Osteoblast (primary cell): ENCODE data around the gene NCK2. TPM values are rescaled to one million over a fixed set of nuclear protein-coding genes. Genes with fewer than 3 reads are reported as not detected.

Experiments
- DNase-seq: peaks from one replicate; pipeline ENCODE4 v3.0.0; 2011; ENCODE audit warnings: low spot score, mixed read lengths; ENCODE audit not compliant: insufficient read length; ENCODE audit errors: missing footprints
- H2AFZ ChIP-seq: 2 replicates; pipeline ENCODE4 v1.6.0; 2011; ENCODE audit warnings: mild to moderate bottlenecking, low read length
- H3K27ac ChIP-seq: 2 replicates; pipeline ENCODE4 v1.5.1; 2011; ENCODE audit warnings: mild to moderate bottlenecking, low read depth, low read length, moderate library complexity
- H3K27me3 ChIP-seq: 2 replicates; pipeline ENCODE4 v1.6.0; 2012; ENCODE audit warnings: mild to moderate bottlenecking, control low read depth, inconsistent platforms, low read length, moderate library complexity; ENCODE audit not compliant: insufficient read depth
- H3K36me3 ChIP-seq: 2 replicates; pipeline ENCODE4 v1.5.1; 2011; ENCODE audit warnings: mild to moderate bottlenecking, low read length, control low read depth, moderate library complexity; ENCODE audit not compliant: insufficient read depth
- H3K4me1 ChIP-seq: 2 replicates; pipeline ENCODE4 v1.5.1; 2011; ENCODE audit warnings: mild to moderate bottlenecking, low read length, control low read depth, moderate library complexity; ENCODE audit not compliant: insufficient read depth
- H3K4me2 ChIP-seq: 2 replicates; pipeline ENCODE4 v1.6.0; 2011; ENCODE audit warnings: mild to moderate bottlenecking, low read length; ENCODE audit not compliant: insufficient read depth
- H3K4me3 ChIP-seq: fragments of 200-600 bp; sonication (generic); 3 replicates; pipeline ENCODE4 v1.5.1; 2012; ENCODE audit warnings: mild to moderate bottlenecking, low read length, inconsistent platforms; ENCODE audit not compliant: insufficient read depth
- H3K79me2 ChIP-seq: 2 replicates; pipeline ENCODE4 v1.6.0; 2012; ENCODE audit warnings: mild to moderate bottlenecking, low read length, control low read depth, inconsistent platforms; ENCODE audit not compliant: insufficient read depth
- H3K9me3 ChIP-seq: 2 replicates; pipeline ENCODE4 v1.5.1; 2011; ENCODE audit warnings: low read depth, low read length, control low read depth
- H4K20me1 ChIP-seq: 2 replicates; pipeline ENCODE4 v1.6.0; 2012; ENCODE audit warnings: mild to moderate bottlenecking, low read length, control low read depth; ENCODE audit not compliant: insufficient read depth
- total RNA-seq: library from RNA; depleted of rRNA; stranded (reverse); fragments of >200 nt; gene quantifications from 2 replicates; pipeline ENCODE4 v1.2.3, GENCODE V29; 2012
- TF ChIP-seq, protein P1 (sequence below): IDR thresholded peaks from 2 replicates; pipeline ENCODE4 v1.5.1; 2011; ENCODE audit warnings: mild to moderate bottlenecking, low read depth, low read length, moderate library complexity; ENCODE audit errors: extremely low read depth

NCK2 gene
- total RNA-seq, 1 donor = 28.6 TPM

DNA sequence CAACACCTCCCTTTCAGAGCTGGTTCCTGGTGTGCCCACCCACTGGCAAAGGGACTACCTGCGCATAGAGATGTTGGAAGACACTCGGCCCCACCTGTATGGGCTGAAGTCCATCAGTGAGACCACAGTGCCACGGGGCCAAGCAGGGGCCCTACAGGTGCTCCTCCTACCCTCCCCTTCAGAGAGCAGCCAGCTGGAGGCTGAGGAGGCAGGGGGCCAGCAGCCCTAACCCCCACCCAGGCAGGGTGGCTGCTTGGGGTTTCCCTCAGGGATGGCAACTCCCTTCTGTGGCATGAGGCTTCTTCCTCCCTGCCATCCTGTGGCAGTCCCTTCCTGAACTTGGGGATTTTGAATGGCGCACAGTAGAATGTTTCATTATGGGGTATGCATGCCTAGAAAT, 125.3 kb downstream of the NCK2 start:
- H3K27ac ChIP-seq = no peak overlapping the region
- peaks cover 7% of the 10 kb centered on the region for H3K79me2 ChIP-seq
- H3K4me3 ChIP-seq = no peak overlapping the region
- peaks cover 22% of the 10 kb centered on the region for H4K20me1 ChIP-seq
- TF ChIP-seq, protein P1, sequence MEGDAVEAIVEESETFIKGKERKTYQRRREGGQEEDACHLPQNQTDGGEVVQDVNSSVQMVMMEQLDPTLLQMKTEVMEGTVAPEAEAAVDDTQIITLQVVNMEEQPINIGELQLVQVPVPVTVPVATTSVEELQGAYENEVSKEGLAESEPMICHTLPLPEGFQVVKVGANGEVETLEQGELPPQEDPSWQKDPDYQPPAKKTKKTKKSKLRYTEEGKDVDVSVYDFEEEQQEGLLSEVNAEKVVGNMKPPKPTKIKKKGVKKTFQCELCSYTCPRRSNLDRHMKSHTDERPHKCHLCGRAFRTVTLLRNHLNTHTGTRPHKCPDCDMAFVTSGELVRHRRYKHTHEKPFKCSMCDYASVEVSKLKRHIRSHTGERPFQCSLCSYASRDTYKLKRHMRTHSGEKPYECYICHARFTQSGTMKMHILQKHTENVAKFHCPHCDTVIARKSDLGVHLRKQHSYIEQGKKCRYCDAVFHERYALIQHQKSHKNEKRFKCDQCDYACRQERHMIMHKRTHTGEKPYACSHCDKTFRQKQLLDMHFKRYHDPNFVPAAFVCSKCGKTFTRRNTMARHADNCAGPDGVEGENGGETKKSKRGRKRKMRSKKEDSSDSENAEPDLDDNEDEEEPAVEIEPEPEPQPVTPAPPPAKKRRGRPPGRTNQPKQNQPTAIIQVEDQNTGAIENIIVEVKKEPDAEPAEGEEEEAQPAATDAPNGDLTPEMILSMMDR = no peak
- DNase-seq = no peak
- H3K9me3 ChIP-seq = no peaks in the 10 kb centered on the region
- no peak overlapping the region for H2AFZ ChIP-seq
- H3K4me1 ChIP-seq = peaks cover 36% of the 10 kb centered on the region
- no peaks in the 10 kb centered on the region for H3K36me3 ChIP-seq
- H3K27me3 ChIP-seq = no peaks in the 10 kb centered on the region
- H3K4me2 ChIP-seq = no peak overlapping the region

GRCh38 chr2:105870858-105871257, 126.1 kb downstream of the NCK2 start:
- Histone ChIP-seq H4K20me1 (peaks cover 29% of the 10 kb centered on the region), H3K4me1 (peaks cover 33% of the 10 kb centered on the region), H2AFZ (no peak overlapping the region), H3K27me3 (no peaks in the 10 kb centered on the region), H3K36me3 (no peaks in the 10 kb centered on the region), H3K79me2 (peaks cover 7% of the 10 kb centered on the region), H3K9me3 (no peaks in the 10 kb centered on the region), H3K4me2 (no peak overlapping the region), H3K27ac (no peak overlapping the region), H3K4me3 (no peak overlapping the region)
- TF ChIP-seq, protein P1 = no peak
- DNase-seq = no peak

DNA sequence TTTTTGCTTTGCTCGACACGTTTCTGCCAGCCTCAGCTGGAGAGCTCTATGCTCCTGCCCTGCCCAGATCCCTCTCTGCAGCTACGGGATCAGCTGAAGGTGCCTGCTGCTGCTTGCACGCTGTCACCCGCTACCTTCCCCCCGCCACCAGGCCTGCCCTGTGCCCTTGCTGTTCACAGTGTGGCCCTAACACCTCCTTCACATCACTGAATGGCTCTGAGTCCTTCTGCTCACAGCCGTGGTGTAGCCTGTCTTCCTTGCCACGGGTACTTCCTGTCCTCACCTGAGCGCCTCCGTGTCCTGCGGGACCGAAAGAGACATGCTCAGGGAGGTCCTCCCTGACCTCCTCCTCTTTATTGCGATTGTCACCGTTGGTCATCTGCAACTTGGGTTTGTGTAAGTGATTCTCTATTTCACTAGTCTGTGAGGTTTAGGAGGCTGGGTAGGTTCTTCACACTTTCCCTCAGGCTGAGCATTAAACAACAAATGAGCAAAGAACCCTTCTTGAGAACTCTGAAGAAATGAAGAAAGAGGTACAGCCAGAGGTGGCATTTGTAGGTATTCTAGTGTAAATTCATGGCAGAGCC, 127.5 kb downstream of the NCK2 start:
- no peaks in the 10 kb centered on the region for H3K36me3 ChIP-seq
- H3K27ac ChIP-seq = no peak overlapping the region
- no peaks in the 10 kb centered on the region for H3K9me3 ChIP-seq
- H3K27me3 ChIP-seq = no peaks in the 10 kb centered on the region
- no peak overlapping the region for H3K4me2 ChIP-seq
- no peak for DNase-seq
- TF ChIP-seq, protein P1 = no peak
- peaks cover 7% of the 10 kb centered on the region for H3K79me2 ChIP-seq
- H3K4me1 ChIP-seq = peaks cover 22% of the 10 kb centered on the region
- peaks cover 26% of the 10 kb centered on the region for H4K20me1 ChIP-seq
- no peak overlapping the region for H3K4me3 ChIP-seq
- H2AFZ ChIP-seq = no peak overlapping the region

DNA sequence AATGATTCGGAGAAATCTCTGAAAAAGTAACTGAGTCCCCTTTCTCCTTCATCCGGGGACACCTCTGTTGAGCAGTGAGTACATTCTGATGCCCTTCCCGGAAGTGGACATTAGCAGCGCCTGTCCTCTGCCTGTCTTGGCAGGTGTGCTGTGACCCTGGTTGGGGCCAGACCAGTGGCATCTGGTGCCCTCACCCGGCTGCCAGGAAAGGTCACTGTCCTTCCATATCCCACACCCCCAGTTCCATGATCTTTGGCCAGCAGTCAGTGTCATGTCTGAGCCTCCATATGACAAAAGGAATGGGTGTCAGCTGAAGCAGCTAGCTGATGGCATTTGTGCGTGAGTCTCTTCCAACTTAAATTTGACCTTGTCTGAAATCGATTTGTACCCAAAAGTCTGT, 128.1 kb downstream of the NCK2 start:
- H3K4me3 ChIP-seq = no peak overlapping the region
- H3K27ac ChIP-seq = no peak overlapping the region
- H3K4me2 ChIP-seq = no peak overlapping the region
- DNase-seq = no peak
- peaks cover 7% of the 10 kb centered on the region for H3K79me2 ChIP-seq
- H3K9me3 ChIP-seq = no peaks in the 10 kb centered on the region
- H3K27me3 ChIP-seq = no peaks in the 10 kb centered on the region
- H3K36me3 ChIP-seq = no peaks in the 10 kb centered on the region
- TF ChIP-seq, protein P1 = no peak
- no peak overlapping the region for H2AFZ ChIP-seq
- H4K20me1 ChIP-seq = peaks cover 28% of the 10 kb centered on the region
- peaks cover 17% of the 10 kb centered on the region for H3K4me1 ChIP-seq
